Measurements from ENCODE around the gene RNASE12.

The RNASE12 gene

GRCh38 chr14:20564501-20564997 is 26.6 kb downstream of the RNASE12 start:
- Histone ChIP-seq H3K4me3 (replicated peaks; ENCODE audit: low read depth, low read length) (no peak overlapping the region), H3K27me3 (replicated peaks; ENCODE audit: control insufficient read depth, insufficient read depth, low read length) (no peaks in the 10 kb centered on the region), H3K36me3 (ENCODE audit: control insufficient read depth, insufficient read depth, low read length) (no peaks in the 10 kb centered on the region)
- no peak for TF ChIP-seq CTCF (IDR thresholded peaks at IDR 0.05; ENCODE audit: insufficient read depth, low read length, poor library complexity, severe bottlenecking)
- DNase-seq (ENCODE audit: extremely low read depth, insufficient read length) = no peak

DNA sequence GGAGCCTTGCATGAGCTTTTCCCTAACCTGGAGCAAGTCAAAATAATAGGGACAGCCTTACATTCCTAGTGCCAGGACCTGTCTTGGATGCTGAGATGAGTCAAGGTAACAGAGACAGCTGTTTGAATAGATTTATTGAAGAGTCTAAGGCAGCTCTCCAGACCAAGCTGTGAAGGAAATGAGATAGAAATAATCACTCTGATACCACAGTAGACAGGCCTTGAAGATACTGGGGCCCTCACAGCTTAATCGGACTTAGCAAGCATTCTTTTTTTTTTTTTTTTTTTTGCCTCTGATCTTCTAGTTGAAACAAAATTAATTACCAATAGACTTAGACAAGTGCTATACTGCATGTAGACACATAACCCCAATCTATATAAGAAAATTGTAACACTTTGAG is 27.2 kb downstream of the RNASE12 start:
- H3K36me3 ChIP-seq (ENCODE audit: control insufficient read depth, insufficient read depth, low read length) = no peaks in the 10 kb centered on the region

GRCh38 chr14:20560961-20561360 is 30.2 kb downstream of the RNASE12 start, which contains the start of gene RNASE9:
TSS of gene RNASE9 (minus strand) at chr14:20561047.
- DNase-seq (ENCODE audit: extremely low read depth, insufficient read length) = no peak
- Histone ChIP-seq H3K4me3 (replicated peaks; ENCODE audit: low read depth, low read length) (no peak within 1 kb of the TSS), H3K27me3 (replicated peaks; ENCODE audit: control insufficient read depth, insufficient read depth, low read length) (no peaks in the 10 kb centered on the region; the same call in 1 of the 2 replicates), H3K36me3 (ENCODE audit: control insufficient read depth, insufficient read depth, low read length) (no peaks in the 10 kb centered on the region)
- no peak for TF ChIP-seq CTCF (IDR thresholded peaks at IDR 0.05; ENCODE audit: insufficient read depth, low read length, poor library complexity, severe bottlenecking)

More for the DNA sequence above, 27.2 kb downstream of the RNASE12 start:
- H3K4me3 ChIP-seq (replicated peaks; ENCODE audit: low read depth, low read length) = no peak overlapping the region
- H3K27me3 ChIP-seq (replicated peaks; ENCODE audit: control insufficient read depth, insufficient read depth, low read length) = no peaks in the 10 kb centered on the region
- no peak for DNase-seq (ENCODE audit: extremely low read depth, insufficient read length)
- TF ChIP-seq CTCF (IDR thresholded peaks at IDR 0.05; ENCODE audit: insufficient read depth, low read length, poor library complexity, severe bottlenecking) = no peak

DNA sequence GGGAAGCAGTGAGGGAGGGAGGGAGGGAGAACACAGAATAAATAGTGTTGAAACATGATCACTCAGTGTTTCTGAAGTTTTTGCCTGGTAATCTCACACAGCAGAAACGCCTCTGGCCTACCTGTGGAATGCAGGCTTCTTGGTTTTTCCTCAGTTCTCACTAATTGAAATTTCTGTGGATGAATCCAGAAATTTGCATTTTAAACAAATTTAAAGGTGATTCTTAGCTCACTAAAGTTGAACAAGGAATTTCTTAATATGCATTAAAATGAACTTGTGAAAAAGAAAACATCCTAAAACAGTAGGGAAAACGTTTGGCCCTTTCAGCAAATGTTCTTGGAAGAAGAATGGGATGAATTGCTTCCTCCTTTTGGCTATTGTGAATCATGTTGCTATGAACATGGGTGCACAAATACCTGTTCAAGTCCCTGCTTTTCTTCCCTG is 31.7 kb downstream of the RNASE12 start:
- DNase-seq (ENCODE audit: extremely low read depth, insufficient read length) = no peak
- Histone ChIP-seq H3K4me3 (replicated peaks; ENCODE audit: low read depth, low read length) (no peak overlapping the region), H3K27me3 (replicated peaks; ENCODE audit: control insufficient read depth, insufficient read depth, low read length) (no peaks in the 10 kb centered on the region; the same call in 1 of the 2 replicates), H3K36me3 (ENCODE audit: control insufficient read depth, insufficient read depth, low read length) (no peaks in the 10 kb centered on the region)
- TF ChIP-seq CTCF (IDR thresholded peaks at IDR 0.05; ENCODE audit: insufficient read depth, low read length, poor library complexity, severe bottlenecking) = no peak

- Histone ChIP-seq H3K36me3 (ENCODE audit: control insufficient read depth, insufficient read depth, low read length) (no peaks in the 10 kb centered on the region), H3K27me3 (replicated peaks; ENCODE audit: control insufficient read depth, insufficient read depth, low read length) (no peaks in the 10 kb centered on the region; the same call in 1 of the 2 replicates), H3K4me3 (replicated peaks; ENCODE audit: low read depth, low read length) (no peak overlapping the region)
- no peak for TF ChIP-seq CTCF (IDR thresholded peaks at IDR 0.05; ENCODE audit: insufficient read depth, low read length, poor library complexity, severe bottlenecking)
- no peak for DNase-seq (ENCODE audit: extremely low read depth, insufficient read length)
Measured at GRCh38 chr14:20557212-20557542, 34.0 kb downstream of the RNASE12 start.

Data from GM06990 (cell line).